A673 (cell line): ENCODE results near the gene HNF1B. TPM values are rescaled to one million over a fixed set of nuclear protein-coding genes. Genes with fewer than 3 reads are reported as not detected.
A peak's percentile ranks its signal among the peaks of the same experiment; 100 is the strongest.

Experiments used
- BruUV-seq: library from RNA; stranded (reverse); fragments of 400-500 nt; replicated peaks from 2 replicates; lab custom pipeline; 2021; lab: Mats Ljungman, UMichigan
- CTCF ChIA-PET: fragments of 300-600 bp; sonication (Branson Sonifier 250); formaldehyde crosslinking; loops from one replicate; lab custom pipeline; 2022; ENCODE audit warnings: antibody characterized with exemption; lab: Charles Lee
- POLR2A ChIA-PET: fragments of 300-600 bp; sonication (Branson Sonifier 250); formaldehyde crosslinking; loops from one replicate; lab custom pipeline; 2022; ENCODE audit warnings: antibody characterized with exemption; ENCODE audit not compliant: low non-redundant PET; lab: Charles Lee
- DNase-seq: peaks from one replicate; pipeline ENCODE4 v3.0.0-alpha.2; 2015; ENCODE audit warnings: low spot score
- H3K27ac ChIP-seq: fragments of 200-600 bp; sonication (generic); 2 replicates; pipeline ENCODE4 v1.5.1; 2016; ENCODE audit warnings: mixed run types, low read depth, mild to moderate bottlenecking, mixed read lengths, antibody characterized with exemption, low read length; ENCODE audit not compliant: poor library complexity, severe bottlenecking
- H3K27me3 ChIP-seq: fragments of 200-600 bp; sonication (generic); replicated peaks from 2 replicates; pipeline ENCODE4 v1.6.1; 2017; ENCODE audit warnings: mixed run types, low read depth, mild to moderate bottlenecking, mixed read lengths, antibody characterized with exemption, low read length; ENCODE audit not compliant: insufficient read depth, poor library complexity
- H3K36me3 ChIP-seq: fragments of 200-600 bp; sonication (generic); 2 replicates; pipeline ENCODE4 v1.6.1; 2016; ENCODE audit warnings: mixed run types, mild to moderate bottlenecking, mixed read lengths, antibody characterized with exemption, low read length; ENCODE audit not compliant: insufficient read depth, poor library complexity, severe bottlenecking
- H3K4me1 ChIP-seq: fragments of 200-600 bp; sonication (generic); 2 replicates; pipeline ENCODE4 v1.6.1; 2017; ENCODE audit warnings: mixed run types, mild to moderate bottlenecking, mixed read lengths, antibody characterized with exemption, low read length; ENCODE audit not compliant: insufficient read depth, poor library complexity, severe bottlenecking
- H3K4me3 ChIP-seq: fragments of 200-600 bp; sonication (generic); 2 replicates; pipeline ENCODE4 v1.5.1; 2016; ENCODE audit warnings: low read depth, mixed run types, mild to moderate bottlenecking, mixed read lengths, low read length; ENCODE audit not compliant: poor library complexity, severe bottlenecking
- H3K9me3 ChIP-seq: fragments of 200-600 bp; sonication (generic); 2 replicates; pipeline ENCODE4 v1.6.1; 2016; ENCODE audit warnings: mixed run types, low read depth, mild to moderate bottlenecking, mixed read lengths, antibody characterized with exemption, low read length; ENCODE audit not compliant: poor library complexity, severe bottlenecking
- EZH2 ChIP-seq: fragments of 200-600 bp; sonication (generic); IDR thresholded peaks from 2 replicates; pipeline ENCODE4 v1.6.1; 2017; ENCODE audit warnings: borderline replicate concordance, low read depth, mild to moderate bottlenecking, mixed read lengths, antibody characterized with exemption, low read length; ENCODE audit not compliant: poor library complexity, severe bottlenecking
- intact Hi-C: fragments of 100-400 bp; cut with micrococcal nuclease; formaldehyde crosslinking; loops from one replicate; pipeline ENCODE4 v1.10.0; 2022; ENCODE audit not compliant: unreplicated experiment
- total RNA-seq: library from RNA; stranded (reverse); gene quantifications from 2 replicates; pipeline ENCODE4 v1.2.3, GENCODE V29; 2021
- TF ChIP-seq, protein P1 (sequence below): fragments of 300-800, 200-600 bp; sonication (generic); conservative IDR thresholded peaks from 2 replicates; pipeline ENCODE4 v1.5.1; 2017; ENCODE audit warnings: low read depth, mild to moderate bottlenecking, antibody characterized with exemption, low read length, moderate library complexity, mixed read lengths

Gene HNF1B
- total RNA-seq, 1 experiment from 2014 or later = not detected

- Histone ChIP-seq H3K9me3 (no peaks in the 10 kb centered on the region), H3K27me3 (no peaks in the 10 kb centered on the region), H3K4me3 (no peak overlapping the region), H3K4me1 (no peaks in the 10 kb centered on the region), H3K27ac (no peak overlapping the region), H3K36me3 (no peaks in the 10 kb centered on the region)
- no peak for TF ChIP-seq EZH2
- TF ChIP-seq, protein P1, sequence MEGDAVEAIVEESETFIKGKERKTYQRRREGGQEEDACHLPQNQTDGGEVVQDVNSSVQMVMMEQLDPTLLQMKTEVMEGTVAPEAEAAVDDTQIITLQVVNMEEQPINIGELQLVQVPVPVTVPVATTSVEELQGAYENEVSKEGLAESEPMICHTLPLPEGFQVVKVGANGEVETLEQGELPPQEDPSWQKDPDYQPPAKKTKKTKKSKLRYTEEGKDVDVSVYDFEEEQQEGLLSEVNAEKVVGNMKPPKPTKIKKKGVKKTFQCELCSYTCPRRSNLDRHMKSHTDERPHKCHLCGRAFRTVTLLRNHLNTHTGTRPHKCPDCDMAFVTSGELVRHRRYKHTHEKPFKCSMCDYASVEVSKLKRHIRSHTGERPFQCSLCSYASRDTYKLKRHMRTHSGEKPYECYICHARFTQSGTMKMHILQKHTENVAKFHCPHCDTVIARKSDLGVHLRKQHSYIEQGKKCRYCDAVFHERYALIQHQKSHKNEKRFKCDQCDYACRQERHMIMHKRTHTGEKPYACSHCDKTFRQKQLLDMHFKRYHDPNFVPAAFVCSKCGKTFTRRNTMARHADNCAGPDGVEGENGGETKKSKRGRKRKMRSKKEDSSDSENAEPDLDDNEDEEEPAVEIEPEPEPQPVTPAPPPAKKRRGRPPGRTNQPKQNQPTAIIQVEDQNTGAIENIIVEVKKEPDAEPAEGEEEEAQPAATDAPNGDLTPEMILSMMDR = no peak
- ChIA-PET POLR2A (no interaction called here), CTCF (no interaction called here)
- no TSS peak for BruUV-seq
- no peak for DNase-seq
- intact Hi-C loops = no loop called here
Measured at GRCh38 chr17:37772982-37773381, 28.1 kb upstream of the HNF1B start.

GRCh38 chr17:37770631-37771518, 26.0 kb upstream of the HNF1B start:
- no peak for TF ChIP-seq EZH2
- TF ChIP-seq, protein P1 = peak; percentile 62
- Histone ChIP-seq H3K9me3 (no peaks in the 10 kb centered on the region), H3K4me3 (no peak overlapping the region), H3K27ac (no peak overlapping the region), H3K27me3 (no peaks in the 10 kb centered on the region), H3K36me3 (no peaks in the 10 kb centered on the region), H3K4me1 (no peaks in the 10 kb centered on the region)
- ChIA-PET POLR2A (no interaction called here), CTCF (interaction anchor here (0.5 kb wide), 1 partner anchor 9 kb away, joined by 3 read pairs; no protein-coding TSS in a partner anchor)
- no TSS peak for BruUV-seq
- DNase-seq = peak; percentile 50
- intact Hi-C loops = no loop called here

DNA sequence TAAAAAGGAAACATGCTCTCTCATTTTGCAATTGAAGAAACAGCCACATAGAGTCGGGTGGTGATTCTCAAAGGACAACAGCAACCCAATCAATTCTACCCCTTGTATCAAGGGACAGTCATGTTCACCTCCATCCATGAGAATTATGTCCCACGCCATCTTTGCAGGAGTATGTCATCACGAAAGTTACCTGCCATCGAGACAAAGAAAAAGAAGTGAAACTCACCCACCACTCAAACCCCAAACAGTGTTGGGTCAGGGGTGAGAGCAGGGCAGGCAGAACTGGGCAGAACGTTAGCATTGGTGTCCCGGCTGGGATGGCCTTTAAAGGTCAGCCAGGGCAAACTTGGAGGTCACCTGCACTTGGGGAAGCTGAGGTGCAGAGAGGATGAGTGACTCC, 24.2 kb upstream of the HNF1B start:
- Histone ChIP-seq H3K4me1 (no peaks in the 10 kb centered on the region), H3K36me3 (no peaks in the 10 kb centered on the region), H3K4me3 (no peak overlapping the region), H3K27me3 (peaks cover 3% of the 10 kb centered on the region), H3K27ac (no peak overlapping the region), H3K9me3 (no peaks in the 10 kb centered on the region)
- POLR2A ChIA-PET = no interaction called here
- intact Hi-C loops = no loop called here
- no peak for DNase-seq
- no TSS peak for BruUV-seq
- CTCF ChIA-PET = interaction anchor here (1.1 kb wide), 1 partner anchor 14 kb away, joined by 4 read pairs; no protein-coding TSS in a partner anchor
- TF ChIP-seq EZH2 = no peak
- TF ChIP-seq, protein P1 = no peak
